ENCODE data around the gene B3GNT8. TPM values are rescaled to one million over a fixed set of nuclear protein-coding genes. Genes with fewer than 3 reads are reported as not detected.

The B3GNT8 gene
- total and polyA plus RNA-seq, 2 of the 4 experiments (the other 2 are of a cell fraction): 0.36 TPM

GRCh38 chr19:41405776-41406175 is 21.4 kb downstream of the B3GNT8 start:
- Histone ChIP-seq H3K27me3 (ENCODE audit: control insufficient read depth, insufficient read depth, low read length) (no peaks in the 10 kb centered on the region), H2AK9ac (replicated peaks; ENCODE audit: low read depth, low read length, poor library complexity) (peak overlapping the region; percentile 50), H3K18ac (ENCODE audit: low read depth, low read length) (no peak overlapping the region), H2AFZ (replicated peaks; ENCODE audit: low read length, poor library complexity) (no peak overlapping the region), H4K20me1 (ENCODE audit: insufficient read depth, low read length) (no peaks in the 10 kb centered on the region), H2BK5ac (ENCODE audit: low read depth, low read length, poor library complexity, severe bottlenecking) (no peak overlapping the region), H3K9me3 (ENCODE audit: control insufficient read depth, insufficient read depth, low read length) (no peaks in the 10 kb centered on the region), H2BK15ac (ENCODE audit: low read depth, low read length) (no peak overlapping the region), H3K4ac (ENCODE audit: low read depth, low read length) (no peak overlapping the region), H3K4me1 (ENCODE audit: control insufficient read depth, insufficient read depth, low read length) (peaks cover 4% of the 10 kb centered on the region), H4K8ac (ENCODE audit: low read depth in 2 of 2, low read length in 2 of 2) (no peak overlapping the region), H3K79me1 (ENCODE audit: low read depth in 1 of 2, low read length in 2 of 2) (peaks cover 5 to 13% of the 10 kb centered on the region in 2 experiments; a peak in 3 of 4 replicates), H3K4me2 (ENCODE audit: low read depth, low read length) (no peak overlapping the region), H3K9ac (ENCODE audit: low read depth, low read length) (no peak overlapping the region), H4K5ac (ENCODE audit: low read depth, low read length) (no peak overlapping the region), H2AK5ac (ENCODE audit: low read depth, low read length) (no peak overlapping the region), H3K36me3 (ENCODE audit: control insufficient read depth, insufficient read depth, low read length) (peaks cover 10% of the 10 kb centered on the region), H3K56ac (ENCODE audit: extremely low read depth, insufficient read depth, low read length) (no peak overlapping the region), H3K9me1 (ENCODE audit: insufficient read depth, low read length) (peaks cover 10% of the 10 kb centered on the region; the same call in 1 of the 2 replicates), H3K4me3 (ENCODE audit: insufficient read depth, low read depth, low read length) (no peak overlapping the region), H3K23ac (ENCODE audit: low read depth, low read length) (no peak overlapping the region), H2BK20ac (ENCODE audit: low read depth, low read length) (no peak overlapping the region), H3K27ac (ENCODE audit: insufficient read depth, low read length) (no peak overlapping the region), H2BK120ac (ENCODE audit: low read depth, low read length) (no peak overlapping the region), H4K91ac (ENCODE audit: insufficient read depth, low read depth, low read length) (no peak overlapping the region), H3K14ac (replicated peaks; ENCODE audit: low read depth, low read length) (no peak overlapping the region)
- DNase-seq: no peak
- no TSS peak for BruUV-seq (replicated peaks)
- no CpG with 5 or more reads among the region's 6 CpGs for WGBS, 2 experiments (ENCODE audit: extremely low coverage in 2 of 2, insufficient read length in 1 of 2)
- dilution Hi-C loops (cut with HindIII; ENCODE audit: low sequenced_read_pairs, unreplicated experiment) (no loop called here), in situ Hi-C loops (cut with MboI; ENCODE audit: low sequenced_read_pairs) (no loop called here), intact Hi-C loops (cut with micrococcal nuclease) (no loop called here)
- CTCF ChIA-PET: no interaction called here
- POLR2A ChIA-PET (ENCODE audit: unreplicated experiment): no interaction called here
- TF ChIP-seq CHD1 (IDR thresholded peaks at IDR 0.05; ENCODE audit: low read depth, low read length) (no peak), CTCF (conservative IDR thresholded peaks at IDR 0.05; ENCODE audit: low read depth, low read length) (no peak)
- ATAC-seq (ENCODE audit: low read depth): no peak
